NCI-H2171 (cell line): ENCODE measurements around the gene UQCC3.
A peak's percentile ranks its signal among the peaks of the same experiment; 100 is the strongest.
"Not testable (repeated sequence)": the region's sequence is repeated elsewhere in the genome, so short reads cannot be mapped to it uniquely, and the experiment has no call there.

Experiments used
- DNase-seq: peaks from one replicate; lab custom pipeline; 2025; lab: John Stamatoyannopoulos, UW

The UQCC3 gene

GRCh38 chr11:62703921-62704320, 32.4 kb downstream of the UQCC3 start:
- DNase-seq: not testable (repeated sequence)

- no peak for DNase-seq
Measured at GRCh38 chr11:62705413-62705812, 33.9 kb downstream of the UQCC3 start.

- peak; percentile 97 for DNase-seq
Measured at GRCh38 chr11:62705880-62706849, 34.7 kb downstream of the UQCC3 start.

- no peak for DNase-seq
Measured at GRCh38 chr11:62706850-62707247, 35.4 kb downstream of the UQCC3 start.

GRCh38 chr11:62707277-62707861, 35.9 kb downstream of the UQCC3 start, which contains the start of the genes BSCL2 and GNG3:
Gene BSCL2, minus strand, starts transcription at chr11:62707424. Its CDS starts 229 bp downstream, at chr11:62707195.
Gene GNG3, plus strand, starts transcription at chr11:62707676. Its CDS starts 620 bp downstream, at chr11:62708296.
- no peak for DNase-seq

- DNase-seq: no peak
Measured at GRCh38 chr11:62708392-62708791, 36.9 kb downstream of the UQCC3 start.

- no peak for DNase-seq
Measured at GRCh38 chr11:62708793-62709192, 37.3 kb downstream of the UQCC3 start.

DNA sequence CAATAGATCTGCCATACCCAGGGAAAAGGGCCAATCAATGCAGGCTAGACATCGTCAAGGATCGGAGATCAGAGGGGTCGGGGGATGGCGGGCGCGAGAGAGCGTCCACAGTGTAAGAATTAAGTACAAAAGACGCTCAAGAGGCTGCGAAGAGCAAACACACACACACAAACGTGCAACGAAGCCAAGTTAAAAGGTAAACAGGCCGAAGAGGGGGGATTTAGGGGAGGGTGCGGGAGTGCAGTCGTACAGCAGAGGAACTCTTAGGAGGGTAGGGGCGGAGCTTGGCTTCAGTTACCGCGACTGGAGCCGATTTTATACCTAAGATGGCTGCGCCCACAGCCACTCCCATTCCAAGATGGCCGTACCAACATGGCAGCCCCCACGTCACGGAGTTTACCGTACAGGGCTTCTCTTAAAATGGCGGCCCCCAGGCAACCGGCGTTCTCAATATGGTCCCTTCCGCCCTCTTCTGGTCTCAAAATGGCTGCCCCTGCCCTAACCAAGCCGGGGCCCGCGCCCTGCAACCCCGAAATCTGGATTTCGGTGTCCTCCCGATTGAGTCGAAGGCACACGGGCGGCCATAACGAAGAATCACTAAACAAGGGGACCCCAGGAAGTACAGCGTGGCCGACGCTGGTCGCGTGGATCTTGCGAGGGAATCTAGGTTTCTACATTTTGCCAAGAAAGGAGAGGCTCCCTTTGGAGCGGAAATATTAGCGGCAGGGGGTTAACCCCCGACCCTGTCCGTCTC, 38.0 kb downstream of the UQCC3 start:
- peak; percentile 99 for DNase-seq

DNA sequence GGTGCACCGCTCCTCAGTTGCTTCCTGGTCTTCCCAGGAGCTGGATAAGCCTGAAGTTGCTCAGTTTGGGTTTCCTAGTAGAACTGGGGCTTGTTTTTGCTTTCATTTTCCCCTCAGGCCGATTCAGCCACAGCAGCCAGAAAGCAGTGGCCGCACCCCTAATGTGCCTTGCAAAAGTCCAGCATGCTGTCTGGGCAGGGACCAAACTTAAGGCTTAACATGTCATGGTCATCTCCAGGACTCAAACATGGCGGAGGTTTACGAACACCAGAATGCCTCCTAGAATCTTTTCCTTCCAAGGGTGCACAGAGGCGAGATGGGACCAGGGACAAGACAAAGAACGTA, 38.5 kb downstream of the UQCC3 start:
- no peak for DNase-seq

DNA sequence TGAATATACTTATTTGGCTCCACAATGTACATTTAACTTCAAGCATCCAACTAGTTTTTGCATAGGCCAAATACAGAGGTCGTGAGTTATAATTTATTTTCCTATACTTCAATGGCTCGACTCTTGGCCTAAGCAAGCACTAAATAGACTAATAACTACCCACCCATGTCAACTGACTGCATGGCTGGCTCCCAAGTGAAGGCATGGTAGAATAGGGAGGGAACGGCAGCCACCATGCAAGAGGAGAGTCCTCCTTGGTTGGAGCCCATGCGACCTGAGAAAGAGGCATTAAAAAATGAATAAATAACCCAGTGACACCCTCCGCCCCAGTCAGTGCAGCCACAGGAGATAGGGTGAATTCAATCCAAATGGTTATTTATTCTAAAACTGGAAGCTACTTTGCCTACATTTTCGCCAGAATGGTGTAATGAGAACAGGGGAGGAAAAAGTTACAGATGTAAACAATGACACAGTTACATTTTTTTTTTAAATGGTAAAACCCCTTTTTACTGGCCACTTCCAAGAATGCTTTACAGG, 40.9 kb downstream of the UQCC3 start:
- no peak for DNase-seq

DNA sequence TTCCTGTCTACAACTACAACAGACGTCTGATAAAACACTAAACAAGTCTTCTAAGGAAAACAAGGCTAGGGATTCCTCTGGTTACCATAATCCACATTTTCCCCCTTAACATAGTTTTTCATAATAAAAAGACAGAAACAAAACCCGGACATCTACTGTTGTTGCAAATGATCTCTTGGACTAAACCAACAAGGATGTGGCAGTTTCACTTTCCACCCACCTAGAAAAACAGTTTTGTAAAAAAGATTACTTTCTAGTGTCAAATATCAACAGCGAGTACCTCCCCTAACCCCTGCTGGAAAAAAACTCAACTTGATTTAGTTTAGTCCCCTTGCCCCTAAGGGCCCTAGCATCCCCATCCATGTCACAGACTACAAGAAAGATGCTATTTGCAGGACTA, 41.4 kb downstream of the UQCC3 start:
- DNase-seq: no peak

DNA sequence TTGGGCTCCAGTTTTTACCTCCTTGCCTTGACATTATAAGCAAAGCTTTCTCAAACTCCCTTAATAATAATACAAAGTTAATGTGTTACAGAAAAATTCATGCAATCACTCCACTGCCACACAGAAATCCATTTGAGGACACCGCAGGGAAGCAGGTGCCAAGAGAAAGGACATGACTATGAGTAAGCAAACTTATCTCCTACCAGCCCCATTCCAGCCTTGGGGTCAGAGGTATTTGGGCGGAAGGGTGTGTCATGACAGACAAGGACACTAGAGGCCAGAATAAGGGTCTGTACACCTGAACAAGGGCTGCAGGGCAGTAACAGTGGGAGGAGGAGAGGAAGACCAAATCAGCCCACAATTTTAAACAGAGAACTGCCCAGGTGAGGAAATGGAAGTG, 41.9 kb downstream of the UQCC3 start:
- no peak for DNase-seq

GRCh38 chr11:62715150-62716130, 44.0 kb downstream of the UQCC3 start:
- DNase-seq: no peak

GRCh38 chr11:62716206-62716605, 44.7 kb downstream of the UQCC3 start:
- no peak for DNase-seq

DNA sequence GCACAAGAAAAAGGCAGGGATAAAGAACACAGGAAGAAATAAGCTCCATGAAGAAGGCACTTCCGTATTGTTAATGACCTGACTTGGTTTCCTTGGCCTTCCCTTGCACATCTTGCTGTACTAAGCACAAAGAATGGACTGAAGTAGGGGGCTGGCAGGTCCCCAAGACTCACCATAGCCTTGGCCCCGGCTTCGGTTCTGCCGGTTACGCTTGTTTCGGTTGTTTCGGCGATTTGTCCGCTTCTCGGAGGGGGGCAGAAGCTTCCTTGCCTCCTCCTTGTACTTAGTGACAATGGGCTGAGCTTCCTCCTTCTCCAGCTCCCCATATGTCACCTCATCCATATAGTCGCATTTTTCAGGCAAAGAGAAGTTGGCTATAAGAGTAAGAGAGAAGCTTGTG, 45.3 kb downstream of the UQCC3 start:
- no peak for DNase-seq

DNA sequence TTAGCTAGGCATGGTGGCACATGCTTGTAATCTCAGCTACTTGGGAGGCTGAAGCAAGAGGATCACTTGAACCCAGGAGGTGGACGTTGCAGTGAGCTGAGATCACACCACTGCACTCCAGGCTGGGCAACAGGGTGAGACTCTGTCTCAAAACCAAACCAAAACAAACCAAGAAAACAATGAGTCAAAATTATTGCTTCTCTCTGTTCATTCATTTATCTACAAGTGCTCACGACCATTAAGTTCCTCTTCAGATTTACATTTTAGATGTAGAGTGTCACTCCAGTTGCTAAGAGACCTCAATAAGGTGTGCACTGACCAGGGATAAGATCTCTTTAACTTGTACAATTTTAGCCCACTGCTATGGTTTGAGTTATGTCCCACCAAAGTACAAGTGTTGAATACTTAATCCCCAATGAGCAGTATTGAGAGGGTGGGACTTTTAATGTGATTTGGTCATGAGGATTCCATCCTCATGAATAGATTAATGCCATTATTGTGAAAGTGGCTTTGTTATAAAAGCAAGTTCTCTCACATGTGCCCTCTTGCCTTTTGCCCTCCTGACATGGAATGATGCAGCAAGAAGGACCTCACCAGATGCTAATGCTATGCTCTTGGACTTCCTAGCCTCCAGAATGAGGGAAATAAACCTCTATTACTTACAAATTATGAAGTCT, 48.0 kb downstream of the UQCC3 start:
- no peak for DNase-seq

- DNase-seq: no peak
Measured at GRCh38 chr11:62721994-62722393, 50.5 kb downstream of the UQCC3 start.
